ENCODE data around the gene PTGIR.

Gene PTGIR

GRCh38 chr19:46613525-46613924, 11.4 kb downstream of the PTGIR start:
- DNase-seq: no peak

- DNase-seq: no peak
Measured at GRCh38 chr19:46611776-46612175, 13.1 kb downstream of the PTGIR start.

DNA sequence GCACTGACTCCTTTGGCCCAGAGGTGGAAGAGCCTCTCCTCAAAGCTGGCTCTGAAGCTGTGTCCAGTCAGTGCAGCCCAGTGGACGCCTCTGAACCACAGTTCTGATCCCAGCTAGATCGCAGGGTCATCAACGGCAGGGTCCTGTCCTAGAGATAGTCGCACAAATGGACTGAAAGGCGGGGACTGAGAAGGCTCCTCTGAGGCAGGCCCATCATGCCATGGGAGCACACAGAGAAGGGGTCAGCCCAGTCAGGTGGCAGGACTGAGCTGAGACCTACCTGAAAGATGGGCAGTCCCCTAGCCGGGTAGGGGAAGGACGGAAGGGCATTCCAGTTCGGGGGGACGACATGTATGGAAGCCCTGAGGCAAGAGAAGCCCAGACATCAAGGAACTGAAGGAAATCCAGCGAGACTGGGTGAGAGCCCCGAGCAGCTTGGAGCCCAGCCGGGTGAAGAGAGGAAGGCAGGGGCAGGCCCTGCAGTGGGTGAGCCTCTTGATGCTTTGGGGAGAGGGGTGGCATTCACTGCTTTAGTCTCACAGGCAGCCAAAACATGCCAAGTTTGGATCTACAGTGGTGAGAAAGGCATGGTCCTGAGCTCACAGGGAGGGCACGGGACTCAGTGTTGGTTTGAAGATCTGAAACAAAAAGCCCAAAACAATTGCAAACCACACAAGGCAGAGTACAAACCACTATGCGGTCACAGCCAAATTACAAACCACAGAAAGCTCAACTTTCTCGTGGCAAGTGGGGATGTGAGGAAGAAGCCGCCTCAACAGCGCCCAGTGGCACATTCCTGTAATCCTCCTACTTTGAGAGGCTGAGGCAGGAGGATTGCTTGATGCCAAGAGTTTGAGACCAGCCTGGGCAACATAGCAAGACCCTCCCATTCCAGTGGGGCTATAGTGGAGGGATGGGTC, 13.8 kb downstream of the PTGIR start:
- DNase-seq: peak; percentile 21

DNA sequence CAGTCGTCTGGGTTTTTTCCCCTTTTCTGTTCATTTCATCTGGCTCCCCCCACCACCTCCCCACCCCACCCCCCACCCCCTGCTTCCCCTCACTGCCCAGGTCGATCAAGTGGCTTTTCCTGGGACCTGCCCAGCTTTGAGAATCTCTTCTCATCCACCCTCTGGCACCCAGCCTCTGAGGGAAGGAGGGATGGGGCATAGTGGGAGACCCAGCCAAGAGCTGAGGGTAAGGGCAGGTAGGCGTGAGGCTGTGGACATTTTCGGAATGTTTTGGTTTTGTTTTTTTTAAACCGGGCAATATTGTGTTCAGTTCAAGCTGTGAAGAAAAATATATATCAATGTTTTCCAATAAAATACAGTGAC, 14.5 kb downstream of the PTGIR start:
- DNase-seq: no peak

- DNase-seq: no peak
Measured at GRCh38 chr19:46609511-46610412, 15.1 kb downstream of the PTGIR start.

- DNase-seq: no peak
Measured at GRCh38 chr19:46608581-46609345, 16.1 kb downstream of the PTGIR start.

DNA sequence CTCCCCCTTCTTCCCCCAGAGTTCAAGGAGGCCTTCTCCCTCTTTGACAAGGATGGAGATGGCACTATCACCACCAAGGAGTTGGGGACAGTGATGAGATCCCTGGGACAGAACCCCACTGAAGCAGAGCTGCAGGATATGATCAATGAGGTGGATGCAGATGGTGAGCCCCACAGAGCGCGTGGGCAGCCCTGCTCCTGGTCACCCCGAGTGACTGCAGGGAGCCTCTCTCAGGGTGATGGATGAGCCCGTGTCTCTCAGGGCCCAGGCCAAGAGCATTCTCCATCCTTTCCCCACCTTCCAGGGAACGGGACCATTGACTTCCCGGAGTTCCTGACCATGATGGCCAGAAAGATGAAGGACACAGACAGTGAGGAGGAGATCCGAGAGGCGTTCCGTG, 16.7 kb downstream of the PTGIR start:
- no peak for DNase-seq

DNA sequence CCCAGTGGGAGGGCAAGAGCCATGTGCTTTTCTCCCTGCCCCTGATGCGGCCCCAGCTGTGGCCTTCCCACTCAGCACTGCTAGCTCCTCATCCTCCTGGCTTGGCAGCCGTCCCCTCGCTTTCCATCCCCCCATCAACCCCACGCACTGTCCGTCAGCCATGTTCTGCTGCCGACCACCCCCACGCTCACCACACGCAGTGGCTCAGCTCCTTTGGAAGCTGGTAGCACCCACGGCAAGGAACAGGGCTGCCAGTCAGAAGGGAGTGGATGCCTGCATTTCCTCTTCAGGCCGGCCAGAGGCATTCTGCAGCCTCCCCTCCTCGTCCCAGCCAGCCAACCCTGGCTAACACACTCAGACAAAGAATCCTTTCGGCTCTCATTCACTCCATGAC, 17.4 kb downstream of the PTGIR start:
- DNase-seq: peak; percentile 25

DNA sequence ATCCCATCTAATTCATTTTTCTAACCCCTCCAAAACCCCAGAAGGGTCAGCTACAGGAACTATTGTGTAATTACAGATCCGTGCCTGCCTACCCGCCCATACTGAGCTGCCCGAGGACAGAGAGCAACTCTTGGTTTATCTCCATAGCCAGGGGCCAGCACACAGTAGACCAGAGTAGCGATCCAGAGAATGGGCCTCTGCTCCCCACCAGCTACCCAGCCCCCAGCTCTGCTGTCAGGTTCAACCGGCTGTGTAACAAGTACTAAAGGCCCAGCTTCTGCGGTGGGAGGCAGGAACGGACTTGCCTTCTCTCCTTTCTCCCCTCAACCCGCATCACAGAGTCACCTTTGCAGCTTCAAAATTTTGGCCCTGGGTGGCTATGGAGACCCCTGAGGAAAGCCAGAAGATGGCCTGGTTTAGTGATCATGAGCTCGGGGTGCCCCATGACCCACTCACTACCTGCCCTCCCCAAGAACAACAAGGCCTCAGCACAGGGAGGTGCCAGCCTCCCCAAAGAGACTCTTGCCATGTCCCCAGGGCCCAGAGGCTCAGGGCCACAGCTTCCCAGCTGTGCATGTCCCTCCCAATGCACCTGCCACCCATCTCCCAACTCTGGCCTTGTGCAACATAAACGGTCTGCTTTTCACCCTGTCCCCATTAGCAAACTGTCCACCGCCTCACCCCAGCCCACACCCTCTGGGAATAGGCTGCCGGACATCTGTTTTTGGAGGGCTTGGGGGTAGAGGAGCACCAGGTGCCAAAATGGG, 18.0 kb downstream of the PTGIR start:
- DNase-seq: no peak

DNA sequence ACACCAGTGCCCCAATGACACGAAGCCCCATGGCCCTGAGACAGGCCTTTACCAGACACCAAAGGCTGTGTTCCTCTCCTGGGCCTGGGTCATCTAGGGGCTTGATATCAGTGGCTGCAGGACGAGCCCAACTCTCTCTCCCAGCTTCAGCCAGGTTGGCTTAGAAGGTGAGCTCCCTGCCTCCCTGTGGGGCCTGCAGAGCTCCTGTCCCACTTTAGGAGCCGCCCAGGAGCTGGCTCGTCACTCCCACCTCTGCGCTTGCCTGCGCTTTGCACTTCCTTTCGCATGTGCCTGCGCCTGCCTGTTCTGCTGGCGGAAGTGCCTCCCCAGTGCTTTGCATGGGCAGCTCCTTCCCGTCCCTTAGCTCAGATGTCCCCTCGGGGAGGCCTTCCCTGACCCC, 18.9 kb downstream of the PTGIR start:
- no peak for DNase-seq

DNA sequence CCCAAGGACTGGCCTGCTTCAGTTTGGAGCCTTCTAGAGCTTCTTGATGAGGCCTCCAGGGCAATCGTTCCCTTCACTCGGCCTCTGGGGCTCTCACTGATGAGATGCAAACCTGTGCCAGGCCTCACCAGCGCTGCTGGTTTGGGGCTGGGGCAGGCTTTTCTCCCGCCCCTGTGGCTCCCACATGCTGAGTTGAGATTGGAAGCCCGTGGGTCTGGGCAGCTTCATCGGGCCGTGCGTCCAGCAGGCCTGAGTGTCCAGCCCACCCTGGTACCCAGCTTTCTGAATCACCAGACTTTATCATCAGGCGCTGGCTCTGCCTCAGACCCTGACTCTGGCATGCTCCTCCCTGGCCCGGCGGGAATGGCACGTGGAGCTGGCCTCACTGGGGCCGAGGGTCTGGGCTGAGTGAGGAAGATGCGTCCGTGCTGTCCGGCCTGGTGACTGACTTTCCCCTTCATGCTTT, 19.5 kb downstream of the PTGIR start:
- no peak for DNase-seq

DNA sequence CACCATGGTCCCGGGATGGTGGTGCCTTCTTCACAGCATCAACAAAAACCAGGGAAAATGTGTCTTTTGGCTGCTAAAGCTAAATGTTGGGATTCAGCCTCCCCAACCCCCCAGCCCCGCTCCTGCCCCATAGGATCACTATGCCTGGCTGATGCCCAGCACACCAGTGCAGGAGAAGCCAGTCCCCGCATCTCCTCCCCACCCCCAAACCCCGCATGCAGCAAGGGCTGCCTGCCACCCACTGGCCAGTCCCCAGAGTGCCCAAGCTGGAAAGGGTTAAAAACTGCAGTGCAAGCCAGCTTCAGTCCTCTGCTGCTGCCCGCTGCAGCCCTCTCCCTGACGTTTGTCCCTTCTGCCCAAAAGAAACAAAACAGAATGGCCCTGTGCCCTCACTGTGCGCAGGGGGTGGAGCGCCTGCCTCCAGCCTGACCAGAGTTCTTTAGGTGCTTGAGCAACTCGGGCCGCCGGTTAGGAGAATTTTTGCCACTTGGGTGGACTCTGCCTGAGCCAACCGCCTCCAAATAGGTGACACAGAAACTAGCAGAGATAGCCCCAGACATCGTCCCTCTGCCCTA, 20.0 kb downstream of the PTGIR start:
- DNase-seq: no peak

DNA sequence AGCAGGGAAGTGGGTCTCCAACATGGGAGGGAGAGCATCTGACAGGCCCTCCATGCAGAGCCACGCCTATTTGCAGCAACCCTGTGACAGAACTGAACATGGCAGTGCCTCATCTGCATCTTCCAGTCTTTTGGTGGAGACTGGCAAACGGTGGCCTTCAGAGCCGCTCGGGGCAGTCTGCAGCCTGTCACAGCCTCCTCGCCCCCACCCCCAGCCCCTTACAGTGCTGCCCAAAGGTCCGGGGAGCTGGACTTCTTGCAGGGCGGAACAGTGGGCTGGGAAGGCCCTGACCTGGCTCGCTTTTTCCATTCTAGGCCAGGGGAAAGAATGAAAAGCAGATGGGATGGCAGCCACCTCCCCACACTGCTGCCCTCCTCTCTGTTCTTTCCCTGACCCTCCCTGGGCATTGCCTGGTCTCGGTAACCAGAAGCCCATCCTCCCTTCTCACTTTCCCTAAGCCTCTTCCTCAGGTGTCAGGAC, 21.1 kb downstream of the PTGIR start:
- DNase-seq: no peak

GRCh38 chr19:46603195-46603637, 21.7 kb downstream of the PTGIR start:
- no peak for DNase-seq

DNA sequence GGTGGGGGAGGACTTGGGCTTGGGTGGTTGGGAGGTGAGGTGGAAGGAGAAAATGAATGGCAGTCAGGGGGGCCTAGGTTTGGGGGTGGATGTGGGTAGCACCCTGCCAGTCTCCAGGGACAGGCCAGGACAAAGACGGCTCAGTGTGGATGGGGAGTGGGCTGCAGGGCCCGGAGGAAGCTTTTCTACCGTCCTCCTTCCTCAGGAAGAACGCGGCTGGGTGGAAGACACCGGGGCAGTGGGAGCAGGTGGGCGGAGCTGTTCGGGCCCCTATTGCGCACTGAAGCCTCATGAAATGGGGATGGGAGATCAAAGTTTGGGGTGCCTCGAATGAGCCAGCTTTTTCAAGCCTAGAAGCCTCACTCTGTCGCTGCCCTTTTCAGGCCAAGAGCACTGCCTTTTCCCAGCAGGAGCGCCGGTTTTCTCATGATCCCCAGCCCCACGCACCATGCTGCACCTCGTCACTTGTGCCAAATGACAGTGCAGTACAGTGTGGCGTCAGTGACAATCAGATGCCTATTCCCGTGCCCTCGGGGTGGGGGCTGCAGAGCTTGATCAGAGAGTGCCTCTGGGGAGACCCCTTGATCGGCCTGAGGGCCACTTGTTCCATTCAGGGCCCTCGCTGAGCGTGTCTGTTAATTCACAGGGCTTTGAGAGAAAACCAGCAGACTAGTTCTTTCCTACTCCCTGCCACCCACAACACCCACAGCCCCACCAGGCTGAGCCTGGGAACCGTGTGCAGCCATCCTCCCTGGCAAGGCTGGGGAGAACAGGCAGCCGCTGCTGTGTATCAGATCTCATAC, 22.3 kb downstream of the PTGIR start:
- peak; percentile 32 for DNase-seq

DNA sequence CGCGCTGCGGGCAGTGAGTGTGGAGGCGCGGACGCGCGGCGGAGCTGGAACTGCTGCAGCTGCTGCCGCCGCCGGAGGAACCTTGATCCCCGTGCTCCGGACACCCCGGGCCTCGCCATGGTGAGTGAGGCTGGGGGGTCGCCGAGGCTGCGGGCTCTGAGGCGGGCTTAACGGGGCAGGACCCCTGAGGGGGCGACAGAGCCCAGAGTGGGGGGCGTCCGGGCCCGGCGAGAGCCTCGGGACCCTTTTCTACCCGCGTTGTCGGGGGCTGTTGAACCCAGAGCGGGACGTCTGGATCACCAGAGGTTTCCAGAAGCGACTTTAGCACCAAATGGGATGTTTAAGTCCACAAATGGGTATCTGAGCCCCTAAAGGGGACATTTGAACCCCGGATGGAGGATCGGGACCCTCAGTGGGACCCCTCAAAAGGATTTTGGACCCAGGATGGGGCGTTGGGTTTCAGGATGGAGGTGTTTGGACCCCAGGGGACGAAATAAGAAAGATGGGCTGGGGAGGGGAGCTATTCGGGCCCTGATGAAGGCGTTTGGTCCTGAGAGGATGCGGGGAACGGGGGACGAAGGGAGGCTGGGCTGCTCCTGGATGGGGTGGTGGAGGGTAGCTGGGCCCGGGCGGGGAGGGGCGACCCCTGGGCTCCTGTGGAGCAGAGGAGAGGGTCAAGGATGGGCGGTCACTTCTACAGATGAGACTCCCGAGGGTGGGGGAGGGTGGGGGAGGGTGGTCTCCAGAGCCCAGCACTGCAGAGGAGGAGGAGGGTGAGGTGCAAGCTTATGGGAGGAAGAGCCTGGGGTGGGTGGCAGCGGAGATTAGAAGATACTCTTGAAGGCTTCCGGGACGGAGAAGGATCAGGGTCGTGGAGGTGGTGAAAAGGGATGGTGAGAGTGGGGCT, 23.3 kb downstream of the PTGIR start, which contains the start of gene CALM3:
TSS of gene CALM3 (plus strand) at position 13 of the 907 bp plus-strand sequence. CDS start at position 118, 105 bp downstream.
- DNase-seq: peak; percentile 69

DNA sequence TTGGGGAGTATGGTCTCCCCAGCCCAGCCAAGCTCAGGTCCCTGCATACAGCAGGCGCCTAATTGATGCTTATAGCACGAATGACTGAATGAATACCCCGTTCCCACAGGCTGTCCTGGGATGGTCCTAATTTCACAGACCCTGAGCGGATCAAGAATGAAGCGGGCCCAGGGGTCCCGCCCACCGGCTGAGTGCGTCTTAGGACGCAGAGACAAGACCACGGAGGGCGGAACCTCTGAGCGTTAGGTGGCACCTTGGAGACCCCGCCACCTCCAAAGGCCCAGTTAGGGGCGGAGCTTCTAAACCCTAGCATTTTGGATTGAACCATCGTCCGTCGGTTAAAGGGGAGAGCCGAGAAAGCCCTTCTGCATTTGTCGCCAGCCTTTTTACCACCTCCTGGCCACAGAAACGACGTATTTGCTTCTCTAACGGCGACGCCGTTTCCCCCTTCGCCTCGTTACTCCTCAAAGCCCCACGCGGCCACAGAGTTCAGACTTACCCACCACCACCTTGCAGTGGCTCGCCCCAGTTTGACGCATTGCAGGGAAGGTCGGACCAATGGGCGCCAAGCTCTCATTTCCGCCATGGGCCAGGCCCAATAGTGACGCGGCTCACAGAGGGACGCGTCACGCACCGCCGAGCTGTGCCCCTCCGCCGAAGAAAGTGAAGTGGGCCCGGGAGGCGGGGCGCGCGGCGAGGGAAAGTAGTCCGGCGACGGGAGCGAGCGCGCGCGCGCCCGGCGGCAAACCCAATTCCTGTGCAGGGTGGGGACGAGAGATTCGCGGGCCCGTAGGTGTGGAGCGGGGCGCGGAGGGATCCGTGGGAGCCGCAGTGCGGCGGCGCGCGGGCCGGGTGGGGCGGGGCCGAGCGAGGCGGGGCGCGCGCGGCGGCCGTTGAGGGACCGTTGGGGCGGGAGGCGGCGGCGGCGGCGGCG, 24.2 kb downstream of the PTGIR start:
- peak; percentile 100 for DNase-seq

GRCh38 chr19:46599716-46600373, 25.0 kb downstream of the PTGIR start:
- no peak for DNase-seq
